Suppressor macrophage treated with lipopolysaccharide for 1 hour (primary cell): ENCODE results near the gene RSPO4.

Source experiments
- DNase-seq, 3 donors: peaks; one replicate each; pipeline ENCODE4 v3.0.0-alpha.2; 2020 to 2022

Gene RSPO4

GRCh38 chr20:967796-968742 is 34.0 kb downstream of the RSPO4 start:
- peak; percentile 35 to 45 (median 44) for DNase-seq

GRCh38 chr20:965956-966355 is 36.2 kb downstream of the RSPO4 start:
- DNase-seq: no peak

- DNase-seq: no peak
These were observed 38.3 kb downstream of the RSPO4 start for GRCh38 chr20:963795-964194.

- no peak for DNase-seq
These were observed 39.4 kb downstream of the RSPO4 start for GRCh38 chr20:962683-963082.

- DNase-seq: no peak
These were observed 39.9 kb downstream of the RSPO4 start for GRCh38 chr20:962223-962622.

- DNase-seq: no peak
These were observed 40.3 kb downstream of the RSPO4 start for GRCh38 chr20:961768-962167.

GRCh38 chr20:959996-960615 is 42.0 kb downstream of the RSPO4 start:
- no peak for DNase-seq

- DNase-seq: no peak
These were observed 42.9 kb downstream of the RSPO4 start for GRCh38 chr20:958936-959815.

GRCh38 chr20:957544-957943 is 44.6 kb downstream of the RSPO4 start:
- DNase-seq: peak in 1 of 3 donors; percentile 10

- peak; percentile 69 to 80 (median 79) for DNase-seq
These were observed 45.7 kb downstream of the RSPO4 start for GRCh38 chr20:956330-956951.

GRCh38 chr20:955656-956055 is 46.5 kb downstream of the RSPO4 start:
- DNase-seq: no peak

GRCh38 chr20:955111-955510 is 47.0 kb downstream of the RSPO4 start:
- no peak for DNase-seq

- DNase-seq: peak in 2 of 3 donors; percentile 9 to 36
These were observed 48.4 kb downstream of the RSPO4 start for GRCh38 chr20:953742-954141.

- DNase-seq: peak in 1 of 3 donors; percentile 10
These were observed 49.8 kb downstream of the RSPO4 start for GRCh38 chr20:952196-952795.

GRCh38 chr20:951384-952169 is 50.5 kb downstream of the RSPO4 start:
- DNase-seq: no peak

- no peak for DNase-seq
These were observed 52.4 kb downstream of the RSPO4 start for GRCh38 chr20:949717-950116.

- no peak for DNase-seq
These were observed 55.3 kb downstream of the RSPO4 start for GRCh38 chr20:946826-947225.

GRCh38 chr20:945841-946240 is 56.3 kb downstream of the RSPO4 start:
- DNase-seq: no peak

- DNase-seq: no peak
These were observed 57.2 kb downstream of the RSPO4 start for GRCh38 chr20:944774-945410.

- no peak for DNase-seq
These were observed 58.0 kb downstream of the RSPO4 start for GRCh38 chr20:944148-944547.

GRCh38 chr20:942611-943010 is 59.5 kb downstream of the RSPO4 start:
- DNase-seq: no peak
